Ovary (tissue), 9 donors: ENCODE measurements around the gene HMGCS2. TPM values are rescaled to one million over a fixed set of nuclear protein-coding genes. Genes with fewer than 3 reads are reported as not detected.
"Not testable (repeated sequence)": the region's sequence is repeated elsewhere in the genome, so short reads cannot be mapped to it uniquely, and the experiment has no call there.

ENCODE experiments used
- DNase-seq, 5 donors: peaks; one replicate each; pipeline ENCODE4 v3.0.0-alpha.2; 2019 to 2020
- H3K27ac ChIP-seq, 2 donors: fragments of 200-600 bp; one replicate each; pipeline versions ENCODE4 v1.5.1 to v1.8.0; 2019 to 2022
- H3K27me3 ChIP-seq: fragments of 200-600 bp; one replicate; pipeline ENCODE4 v1.8.0; 2022
- H3K36me3 ChIP-seq: fragments of 200-600 bp; sonication (generic); one replicate; pipeline ENCODE4 v1.5.1; 2019
- H3K4me1 ChIP-seq: one replicate; pipeline ENCODE4 v1.8.1; 2013; ENCODE audit warnings: mild to moderate bottlenecking, moderate library complexity; ENCODE audit not compliant: insufficient read depth
- H3K4me3 ChIP-seq: fragments of 200-600 bp; sonication (generic); one replicate; pipeline ENCODE4 v1.5.1; 2017
- H3K9me3 ChIP-seq, 2 donors: fragments of 200-600 bp in 1 of 2; sonication (generic) in 1 of 2; one replicate each; pipeline versions ENCODE4 v1.5.1 to v1.8.1; 2013 to 2019; ENCODE audit warnings: mild to moderate bottlenecking in 1 of 2, moderate library complexity in 1 of 2
- CTCF ChIP-seq, 3 donors: fragments of 450-650 bp in 2 of 3; fragments of 200-600 bp in 1 of 3; IDR thresholded peaks; one replicate each; pipeline versions ENCODE4 v1.5.1 to v1.8.0; 2016 to 2022; ENCODE audit warnings: antibody characterized with exemption in 3 of 3, mild to moderate bottlenecking in 1 of 3
- EP300 ChIP-seq: sonication (generic); formaldehyde crosslinking; IDR thresholded peaks from one replicate; pipeline ENCODE4 v1.6.1; 2017; ENCODE audit warnings: antibody characterized with exemption
- POLR2A ChIP-seq: fragments of 450-650 bp; IDR thresholded peaks from one replicate; pipeline ENCODE4 v1.6.1; 2017; ENCODE audit warnings: antibody characterized with exemption, mild to moderate bottlenecking, moderate library complexity
- WGBS, 3 donors: extraction: QIAGEN DNeasy Blood & Tissue Kit in 1 of 3; methylation state at CpG; one replicate each; pipeline versions ENCODE4 v1.1.5 to v1.1.7; 2013 to 2017; 5-methylcytosine and 5-hydroxymethylcytosine counted together
- intact Hi-C, 4 donors: fragments of 100-400 bp; cut with DNase I; formaldehyde crosslinking; loops; one replicate each; pipeline versions ENCODE4 v1.11.0 to v1.15.1; 2022 to 2023
- polyA plus RNA-seq, 2 donors: library from polyadenylated mRNA; stranded (reverse); fragments of 200-250 nt in 1 of 2; fragments of 350-450 nt in 1 of 2; fragmentation: Illumina TruSeq in 1 of 2; extraction: RNeasy Lipid Tissue Mini Kit (QIAGEN cat#74804) in 1 of 2; gene quantifications; one replicate each; pipeline ENCODE4 v1.2.3, GENCODE V29; 2013 to 2014
- total RNA-seq, 7 donors: library from RNA; depleted of rRNA in 2 of 7; stranded (reverse); fragments of >200 nt in 2 of 7; fragmentation: NEBNext Ultra II Directional in 3 of 7; extraction: Animal tissue kit (Norgen Biotek cat#: 25700) in 3 of 7; gene quantifications; one replicate each; pipeline versions ENCODE4 v1.1.0 to v1.2.4, GENCODE V29; 2016 to 2023
- donor health status: DM: no; HTN: no; CAD: no; lungs with moderate emphysema.
- donor health status: DM: no; HTN: no; CAD: no.
- donor health status: Bipolar disorder and iron deficiency.
- donor health status: DM: yes; HTN: yes; CAD: no.
- donor health status: DM: no; HTN: no; CAD: no.
- donor health status: DM: yes; HTN: yes; CAD: no.

HMGCS2 gene
- total and polyA plus RNA-seq, 9 donors, result 0.12 to 1.7 (median 0.30) TPM; not detected in 2

DNA sequence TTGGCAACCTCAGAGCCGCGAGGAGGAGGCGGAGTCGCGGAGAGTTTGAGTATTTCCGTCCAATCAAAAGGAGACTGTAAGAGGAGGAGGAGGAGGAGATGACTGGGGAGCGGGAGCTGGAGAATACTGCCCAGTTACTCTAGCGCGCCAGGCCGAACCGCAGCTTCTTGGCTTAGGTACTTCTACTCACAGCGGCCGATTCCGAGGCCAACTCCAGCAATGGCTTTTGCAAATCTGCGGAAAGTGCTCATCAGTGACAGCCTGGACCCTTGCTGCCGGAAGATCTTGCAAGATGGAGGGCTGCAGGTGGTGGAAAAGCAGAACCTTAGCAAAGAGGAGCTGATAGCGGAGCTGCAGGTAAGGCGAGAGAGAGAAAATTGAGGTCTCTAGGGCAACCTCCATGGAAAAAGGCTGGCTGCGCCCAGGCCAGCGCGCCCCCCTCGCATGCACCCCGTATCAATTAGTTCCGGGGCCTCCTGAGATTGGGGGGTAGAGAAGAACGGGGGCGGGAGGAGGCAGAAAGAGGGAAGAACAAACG lies 56.8 kb downstream of the HMGCS2 start, which contains the start of gene PHGDH:
TSS of gene PHGDH (plus strand) at position 131 of the 538 bp plus-strand sequence. CDS start at position 220, 89 bp downstream.
- H3K36me3 ChIP-seq, result no peaks in the 10 kb centered on the region
- intact Hi-C loops, result no loop called here
- peaks cover 14% of the 10 kb centered on the region for H3K4me1 ChIP-seq
- peak; percentile 69 to 82 (median 77) for DNase-seq
- peak within 1 kb of the TSS; percentile 51 for H3K4me3 ChIP-seq
- no peaks in the 10 kb centered on the region for H3K27me3 ChIP-seq
- peak within 1 kb of the TSS; percentile 37 to 79 for H3K27ac ChIP-seq
- 0% methylated on average over 27 of the region's 27 CpGs for WGBS, 3 donors
- TF ChIP-seq EP300, result no peak
- TF ChIP-seq POLR2A, result peak; percentile 52
- H3K9me3 ChIP-seq, result no peaks in the 10 kb centered on the region

GRCh38 chr1:119711356-119711803 lies 57.3 kb downstream of the HMGCS2 start:
- H3K36me3 ChIP-seq, H3K27me3 ChIP-seq, DNase-seq, H3K27ac ChIP-seq, H3K9me3 ChIP-seq, intact Hi-C loops: not testable (repeated sequence)
- H3K4me3 ChIP-seq, result peak overlapping the region; percentile 51
- peaks cover 14% of the 10 kb centered on the region for H3K4me1 ChIP-seq
- WGBS, 3 donors, result 4 to 24% (median 24%) methylated on average over 8 to 10 of the region's 10 CpGs

GRCh38 chr1:119706599-119706998 lies 62.1 kb downstream of the HMGCS2 start:
- H3K9me3 ChIP-seq, H3K27me3 ChIP-seq, DNase-seq, intact Hi-C loops, H3K4me1 ChIP-seq, H3K36me3 ChIP-seq, H3K4me3 ChIP-seq, H3K27ac ChIP-seq: not testable (repeated sequence)
- whole genome bisulfite sequencing, 3 donors, result 83 to 98% (median 95%) methylated on average over 6 of the region's 6 CpGs

DNA sequence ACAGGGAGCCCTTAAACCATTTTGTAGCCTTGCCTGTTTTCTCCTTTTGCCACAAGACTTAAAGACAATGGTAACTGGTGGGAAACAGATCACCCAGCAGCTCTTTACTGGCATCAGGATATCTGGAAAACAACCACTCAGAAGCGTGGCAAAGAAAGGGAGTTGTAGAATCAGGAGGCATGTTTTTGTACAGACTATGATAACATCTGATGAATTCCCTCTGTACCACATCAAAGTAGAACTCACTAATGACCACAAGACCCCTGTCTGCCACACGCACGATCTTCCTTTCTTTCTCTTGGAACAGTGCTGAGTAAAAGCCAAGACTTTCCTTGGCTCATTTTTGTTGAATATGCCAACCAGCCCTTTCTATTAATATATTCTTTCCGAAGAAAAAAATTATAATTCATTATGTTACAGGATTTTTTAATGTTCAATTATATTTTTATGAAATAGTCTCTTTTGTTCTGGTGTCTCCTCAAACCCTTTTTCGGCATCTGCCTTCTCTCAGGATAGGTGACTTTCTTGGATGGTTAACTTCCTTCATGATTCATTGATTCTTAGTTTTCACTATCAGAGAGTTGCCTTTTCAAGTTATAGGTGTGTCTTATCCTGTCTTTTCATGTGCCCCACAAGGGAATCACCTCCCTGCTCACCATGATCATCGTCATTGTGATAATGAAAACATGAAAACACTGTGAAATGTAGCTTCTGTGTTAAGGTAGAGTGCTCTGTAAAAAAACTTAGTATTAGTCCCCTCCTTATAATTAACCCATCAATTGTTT lies 64.8 kb downstream of the HMGCS2 start:
- Histone ChIP-seq H3K4me1 (no peaks in the 10 kb centered on the region), H3K27ac (no peak overlapping the region), H3K9me3 (peaks cover 0 to 4% of the 10 kb centered on the region in 2 donors), H3K27me3 (no peaks in the 10 kb centered on the region), H3K4me3 (no peak overlapping the region), H3K36me3 (no peaks in the 10 kb centered on the region)
- TF ChIP-seq CTCF (IDR thresholded peaks at IDR 0.05) (no peak), EP300 (no peak), POLR2A (no peak)
- DNase-seq, result no peak
- WGBS, 3 donors, result 64 to 71% (median 68%) methylated on average over 6 of the region's 6 CpGs
- intact Hi-C loops, result no loop called here

DNA sequence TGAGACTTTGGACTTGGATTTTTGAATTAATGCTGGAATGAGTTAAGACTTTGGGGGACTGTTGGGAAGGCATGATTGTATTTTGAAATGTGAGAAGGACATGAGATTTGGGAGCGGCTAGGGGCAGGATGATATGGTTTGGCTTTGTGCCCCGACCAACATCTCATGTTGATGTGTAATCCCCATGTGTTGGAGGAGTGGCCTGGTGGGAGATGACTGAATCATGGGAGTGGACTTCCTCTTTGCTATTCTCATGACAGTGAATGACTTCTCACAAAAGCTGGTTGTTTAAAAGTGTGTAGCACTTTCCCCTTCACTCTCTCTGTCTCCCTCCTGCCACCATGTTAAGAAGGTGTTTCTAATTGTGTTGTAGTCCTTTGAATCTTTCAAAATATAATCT lies 66.3 kb downstream of the HMGCS2 start:
- H3K4me1 ChIP-seq, result no peaks in the 10 kb centered on the region
- intact Hi-C loops, result no loop called here
- peaks cover 0 to 4% of the 10 kb centered on the region in 2 donors for H3K9me3 ChIP-seq
- WGBS, 3 donors, result 67 to 79% (median 77%) methylated on average over 2 of the region's 2 CpGs
- H3K36me3 ChIP-seq, result no peaks in the 10 kb centered on the region
- no peak overlapping the region for H3K4me3 ChIP-seq
- no peak for DNase-seq
- H3K27ac ChIP-seq, result no peak overlapping the region
- no peaks in the 10 kb centered on the region for H3K27me3 ChIP-seq
- TF ChIP-seq EP300 (no peak), CTCF (IDR thresholded peaks at IDR 0.05) (no peak), POLR2A (no peak)

DNA sequence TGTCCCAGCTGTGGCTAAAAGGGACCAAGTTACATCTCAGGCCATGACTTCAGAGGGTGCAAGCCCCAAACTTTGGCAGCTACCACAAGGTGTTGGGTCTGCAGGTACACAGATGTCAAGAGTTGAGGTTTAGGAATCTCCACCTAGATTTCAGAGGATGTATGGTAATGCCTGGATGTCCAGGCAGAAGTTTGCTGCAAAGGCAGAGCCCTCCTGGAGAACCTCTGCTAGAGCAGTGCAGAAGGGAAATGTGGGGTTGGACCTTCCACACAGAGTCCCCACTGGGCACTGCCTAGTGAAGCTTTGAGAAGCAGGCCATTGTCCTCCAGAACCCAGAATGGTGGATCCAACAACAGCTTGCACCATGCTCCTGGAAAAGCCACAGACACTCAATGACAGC lies 67.0 kb downstream of the HMGCS2 start:
- no peak for DNase-seq
- H3K27ac ChIP-seq, result no peak overlapping the region
- no peak for TF ChIP-seq EP300
- TF ChIP-seq CTCF (IDR thresholded peaks at IDR 0.05), result no peak
- no peak for TF ChIP-seq POLR2A
- no peaks in the 10 kb centered on the region for H3K27me3 ChIP-seq
- no peak overlapping the region for H3K4me3 ChIP-seq
- no peaks in the 10 kb centered on the region for H3K36me3 ChIP-seq
- peaks cover 0 to 4% of the 10 kb centered on the region in 2 donors for H3K9me3 ChIP-seq
- intact Hi-C loops, result no loop called here
- H3K4me1 ChIP-seq, result no peaks in the 10 kb centered on the region
